Right ventricle myocardium superior (tissue), 1 donor: ENCODE measurements around the gene DLGAP4. TPM values are rescaled to one million over a fixed set of nuclear protein-coding genes. Genes with fewer than 3 reads are reported as not detected.

ENCODE experiments used
- ATAC-seq: fragments of 200-7000 bp; cut with Tn5 transposase; one replicate; pipeline ENCODE4 v1.9.1; 2020; ENCODE audit warnings: mild to moderate bottlenecking; ENCODE audit not compliant: poor library complexity
- DNase-seq: peaks from one replicate; pipeline ENCODE4 v3.0.0-alpha.2; 2020
- intact Hi-C: fragments of 100-400 bp; cut with DNase I; formaldehyde crosslinking; loops from one replicate; pipeline ENCODE4 v1.11.2; 2022
- total RNA-seq: library from RNA; stranded (reverse); fragmentation: NEBNext Ultra II Directional; extraction: Animal tissue kit (Norgen Biotek cat#: 25700); gene quantifications from one replicate; pipeline ENCODE4 v1.2.1, GENCODE V29; 2021
- donor health status: DM: no; HTN: yes; CAD: no; lungs with severe emphysema.

DLGAP4 gene
- total RNA-seq, 1 donor from 2014 or later = 40.9 TPM

GRCh38 chr20:36317675-36318074 is 11.5 kb downstream of the DLGAP4 start:
- no peak for DNase-seq
- no peak for ATAC-seq
- intact Hi-C loops = no loop called here

DNA sequence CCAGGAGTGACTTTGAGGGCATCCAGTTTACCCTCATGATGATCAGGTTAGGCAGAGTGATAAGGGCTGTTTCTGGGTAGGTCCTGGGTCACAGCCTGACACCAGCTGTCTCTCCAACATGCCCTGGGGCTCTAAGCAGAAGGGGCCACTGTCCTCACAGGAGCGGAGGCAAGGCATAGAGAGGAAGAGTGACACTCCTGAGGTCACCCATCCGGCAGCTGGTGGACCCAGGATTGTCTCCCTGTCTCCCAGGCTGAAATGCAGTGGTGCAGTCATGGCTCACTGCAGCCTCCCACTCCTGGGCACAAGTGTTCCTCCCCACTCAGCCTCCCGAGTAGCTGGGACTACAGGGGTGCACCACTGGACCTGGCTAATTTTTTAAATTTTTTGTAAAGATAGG is 12.0 kb downstream of the DLGAP4 start:
- intact Hi-C loops = no loop called here
- no peak for DNase-seq
- ATAC-seq = no peak

- ATAC-seq = no peak
- intact Hi-C loops = no loop called here
- no peak for DNase-seq
These were observed 13.5 kb downstream of the DLGAP4 start for GRCh38 chr20:36319356-36320260.

DNA sequence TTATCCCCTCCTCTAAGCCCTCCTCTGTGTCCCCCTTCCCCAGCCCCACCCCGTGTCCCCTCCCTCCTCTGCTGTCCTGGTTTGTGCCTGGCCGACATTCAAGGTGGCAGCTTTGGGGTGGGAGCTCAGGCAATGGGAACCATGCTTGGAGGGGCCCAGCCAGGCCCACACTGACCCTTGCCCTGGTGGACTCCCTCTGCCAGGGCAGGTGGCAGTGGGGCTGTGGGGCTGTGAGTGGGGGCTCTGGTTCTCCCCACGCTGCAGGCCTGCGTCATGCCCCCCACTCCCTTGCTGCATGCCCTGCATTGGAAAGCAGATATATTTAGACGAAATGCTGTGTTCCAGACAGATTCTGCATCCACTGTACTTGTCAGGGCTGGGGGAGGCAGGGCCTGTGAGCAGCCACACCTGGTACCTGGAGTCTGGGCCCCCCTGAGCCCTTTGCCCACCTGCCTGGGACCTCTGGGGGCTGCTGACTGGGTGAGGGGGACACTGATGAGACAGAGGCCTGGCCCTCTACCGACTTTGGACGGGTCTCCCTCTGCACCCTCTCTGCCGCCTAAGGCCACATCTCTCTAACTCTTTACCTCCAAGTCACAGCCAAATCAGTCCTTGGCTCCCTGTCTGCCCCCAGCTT is 14.2 kb downstream of the DLGAP4 start:
- ATAC-seq (no peak), DNase-seq (no peak)
- intact Hi-C loops = no loop called here

DNA sequence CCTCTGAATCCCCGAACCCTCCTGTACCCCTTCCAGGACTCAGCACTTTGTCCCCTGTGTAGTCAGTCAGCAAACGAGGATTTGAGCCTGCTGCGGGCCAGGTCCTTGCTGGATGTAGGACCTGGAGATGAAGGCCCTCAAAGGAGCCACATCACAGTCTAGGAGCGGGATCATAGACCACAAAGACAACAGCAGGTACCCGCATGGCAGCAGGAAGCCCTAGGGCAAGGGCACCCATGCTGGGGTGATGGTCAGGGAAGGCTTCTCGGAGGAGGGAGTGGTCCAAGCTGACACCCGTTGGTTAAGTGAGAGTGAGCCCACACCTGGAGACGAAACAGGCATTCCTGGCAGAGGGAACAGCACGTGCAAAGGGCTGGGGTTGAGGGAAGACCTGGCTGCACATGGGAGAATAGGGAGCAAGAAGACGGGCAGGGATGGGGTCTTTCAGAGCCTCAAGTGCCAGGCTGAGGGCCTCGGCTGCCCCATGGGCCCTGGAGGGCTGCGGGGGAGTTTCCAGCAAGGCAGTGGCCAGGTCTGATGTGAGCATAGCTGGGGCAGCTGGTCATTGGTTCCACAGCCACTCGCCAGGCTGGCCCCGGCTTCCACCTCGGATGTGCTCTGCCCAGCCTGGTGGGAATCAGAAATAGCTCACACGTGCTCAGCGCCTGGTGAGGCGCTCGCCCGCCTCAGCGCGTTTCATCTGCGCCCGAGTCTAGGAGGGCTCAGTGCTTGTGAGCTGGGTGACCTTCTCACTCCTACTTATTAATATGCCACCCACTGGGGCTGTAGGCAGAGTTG is 15.0 kb downstream of the DLGAP4 start:
- no peak for ATAC-seq
- intact Hi-C loops = no loop called here
- peak; percentile 12 for DNase-seq

DNA sequence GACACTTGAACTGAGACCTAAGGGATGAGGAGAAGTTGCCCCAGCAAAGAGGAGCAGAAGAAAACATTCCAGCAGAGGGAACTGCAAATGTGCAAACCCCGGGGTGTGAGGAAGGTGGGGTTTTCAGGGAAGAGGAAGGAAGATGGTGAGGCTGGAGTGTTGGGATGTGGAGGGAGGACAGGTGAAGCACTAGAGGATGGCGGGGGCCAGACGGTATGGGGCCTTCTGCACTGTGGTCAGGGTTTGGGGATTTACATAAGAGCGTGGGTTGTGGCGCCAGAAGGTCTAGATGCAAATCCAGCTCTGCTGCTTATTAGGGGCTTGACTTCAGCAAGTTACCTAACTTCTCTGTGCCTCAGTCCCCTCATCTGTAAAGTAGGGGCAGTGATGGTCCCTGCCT is 16.0 kb downstream of the DLGAP4 start:
- ATAC-seq = no peak
- DNase-seq = peak; percentile 14
- intact Hi-C loops = no loop called here

DNA sequence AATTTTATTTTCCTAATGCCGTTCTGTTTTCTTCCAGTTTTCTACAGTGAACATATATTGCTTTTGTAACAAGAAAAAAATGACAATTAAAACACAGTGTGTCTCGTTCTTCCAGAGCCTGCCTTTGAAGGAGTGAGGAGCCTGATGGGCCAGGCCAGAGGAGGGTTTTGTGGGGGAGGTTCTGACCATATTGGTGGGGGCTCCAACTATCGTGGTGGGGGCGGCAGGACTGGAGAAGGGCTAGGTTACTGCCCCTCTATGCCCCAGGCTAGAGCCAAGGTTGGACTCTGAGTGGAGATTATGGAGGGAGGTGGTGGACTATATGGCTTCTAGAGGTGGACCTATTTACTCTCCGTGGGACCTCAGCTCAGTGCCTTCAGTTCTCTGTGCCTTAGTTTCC is 24.0 kb downstream of the DLGAP4 start:
- ATAC-seq = no peak

DNA sequence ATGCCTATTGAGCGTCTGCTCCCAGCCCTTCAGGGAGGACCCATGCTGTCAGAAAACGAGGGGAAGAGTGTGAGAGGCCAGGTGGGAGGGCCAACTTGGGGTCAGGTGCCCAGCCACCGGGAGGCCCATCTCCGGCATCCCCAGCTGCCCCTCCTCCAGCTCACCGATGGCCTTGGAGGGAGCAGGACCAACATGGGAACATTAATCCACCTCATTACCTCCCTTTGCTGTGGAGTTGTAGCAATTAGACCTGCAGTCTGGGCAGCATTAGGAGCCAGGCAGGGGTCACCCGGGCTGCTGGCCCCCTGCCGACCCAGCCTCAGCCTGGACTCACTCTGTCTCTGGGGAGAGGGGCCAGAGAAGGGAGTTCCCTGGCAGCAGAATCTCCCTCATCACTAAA is 25.1 kb downstream of the DLGAP4 start:
- intact Hi-C loops = no loop called here
- DNase-seq = peak; percentile 22
- no peak for ATAC-seq

More for the DNA sequence above, 24.0 kb downstream of the DLGAP4 start:
- intact Hi-C loops = no loop called here
- peak; percentile 8 for DNase-seq

DNA sequence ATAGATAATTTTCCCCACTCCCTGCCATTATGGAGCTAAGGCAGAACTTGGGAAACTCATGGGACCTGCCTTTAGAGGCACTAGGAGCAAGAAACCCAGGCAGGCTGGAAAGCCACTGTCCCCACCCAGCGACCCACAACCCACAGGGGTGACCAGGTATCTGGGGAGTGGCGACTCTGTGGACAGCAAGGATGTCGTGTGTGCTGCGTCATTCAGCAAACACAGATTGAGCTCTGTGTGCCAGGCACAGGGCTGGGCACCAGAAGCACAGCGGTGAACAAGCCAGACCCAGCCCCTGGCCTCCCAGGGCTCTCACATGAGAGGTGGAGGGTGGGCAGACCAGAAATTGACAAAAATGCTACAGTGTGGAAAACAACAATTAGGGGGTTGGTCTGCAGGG is 27.7 kb downstream of the DLGAP4 start:
- ATAC-seq = no peak
- intact Hi-C loops = no loop called here
- peak; percentile 15 for DNase-seq

DNA sequence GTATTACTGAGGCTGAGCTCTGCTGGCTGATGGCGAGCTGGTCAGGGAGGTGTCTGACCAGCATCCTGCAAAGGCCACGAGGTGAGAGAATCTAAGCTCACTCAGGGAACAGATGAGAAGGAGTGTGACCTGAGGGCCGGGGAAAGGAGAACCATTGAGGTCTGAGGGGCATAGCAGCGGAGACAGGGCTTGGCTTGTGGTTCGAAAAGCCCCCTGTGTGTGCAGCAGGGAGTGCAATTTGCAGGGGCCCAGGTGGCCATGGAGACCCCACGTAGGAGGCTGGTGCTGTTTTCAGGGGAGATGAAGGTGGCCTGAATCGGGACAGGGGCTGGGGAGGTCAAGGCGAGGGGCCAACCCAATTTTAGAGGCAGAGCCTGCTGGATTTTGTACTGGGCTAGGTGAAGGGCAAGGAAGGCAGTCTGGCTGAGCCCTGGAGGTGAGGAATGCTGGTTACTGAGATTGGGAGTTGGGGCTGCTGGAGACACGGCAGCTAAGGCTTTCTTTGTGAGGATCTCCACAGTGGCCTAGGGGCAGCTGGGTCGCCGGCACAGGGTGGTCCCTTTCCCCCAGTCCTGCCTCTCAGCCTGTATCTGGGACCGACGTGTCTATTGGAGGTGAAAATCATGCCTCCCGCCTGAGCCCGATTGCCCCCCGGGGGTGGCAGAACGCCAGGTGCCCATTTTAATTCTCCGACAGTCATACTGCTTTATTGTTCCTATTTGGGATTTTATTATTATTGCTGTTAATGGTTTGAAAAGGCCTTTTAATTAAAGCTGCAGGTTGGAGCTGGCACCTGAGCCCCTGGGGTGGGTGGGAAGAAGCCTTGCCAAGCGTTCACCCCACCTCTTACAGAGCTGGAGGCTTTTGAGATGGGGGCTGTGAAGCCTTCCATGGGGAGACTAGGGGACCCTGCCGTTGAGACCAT is 28.4 kb downstream of the DLGAP4 start:
- ATAC-seq (no peak), DNase-seq (peak; percentile 20)
- intact Hi-C loops = no loop called here

- intact Hi-C loops = no loop called here
- DNase-seq (peak; percentile 2), ATAC-seq (no peak)
These were observed 29.2 kb downstream of the DLGAP4 start for GRCh38 chr20:36335206-36335870.

GRCh38 chr20:36336204-36336603 is 30.1 kb downstream of the DLGAP4 start:
- no peak for ATAC-seq
- intact Hi-C loops = no loop called here
- no peak for DNase-seq

- intact Hi-C loops = no loop called here
- no peak for DNase-seq
- ATAC-seq = no peak
These were observed 31.0 kb downstream of the DLGAP4 start for GRCh38 chr20:36336954-36337704.

DNA sequence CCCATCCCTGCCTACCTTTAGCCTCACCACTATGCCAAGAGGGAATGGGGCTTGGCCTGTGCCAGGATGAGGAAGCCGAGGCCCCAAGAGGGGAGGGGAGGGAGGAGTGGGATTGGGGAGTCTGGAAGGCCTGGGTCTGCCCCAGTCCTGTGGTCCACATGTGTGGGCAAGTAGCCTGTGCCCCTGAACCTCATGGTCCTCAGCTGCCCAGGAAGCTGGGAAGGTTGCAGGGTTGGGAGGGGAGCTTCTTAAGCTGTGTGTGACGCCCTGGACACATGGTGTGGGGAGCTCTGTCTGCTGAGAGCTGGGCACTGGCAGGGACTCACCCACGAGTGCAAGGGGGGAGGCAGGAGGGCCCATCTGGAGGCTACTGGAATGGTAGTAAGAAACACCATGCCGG is 31.7 kb downstream of the DLGAP4 start:
- ATAC-seq (no peak), DNase-seq (no peak)
- intact Hi-C loops = no loop called here

DNA sequence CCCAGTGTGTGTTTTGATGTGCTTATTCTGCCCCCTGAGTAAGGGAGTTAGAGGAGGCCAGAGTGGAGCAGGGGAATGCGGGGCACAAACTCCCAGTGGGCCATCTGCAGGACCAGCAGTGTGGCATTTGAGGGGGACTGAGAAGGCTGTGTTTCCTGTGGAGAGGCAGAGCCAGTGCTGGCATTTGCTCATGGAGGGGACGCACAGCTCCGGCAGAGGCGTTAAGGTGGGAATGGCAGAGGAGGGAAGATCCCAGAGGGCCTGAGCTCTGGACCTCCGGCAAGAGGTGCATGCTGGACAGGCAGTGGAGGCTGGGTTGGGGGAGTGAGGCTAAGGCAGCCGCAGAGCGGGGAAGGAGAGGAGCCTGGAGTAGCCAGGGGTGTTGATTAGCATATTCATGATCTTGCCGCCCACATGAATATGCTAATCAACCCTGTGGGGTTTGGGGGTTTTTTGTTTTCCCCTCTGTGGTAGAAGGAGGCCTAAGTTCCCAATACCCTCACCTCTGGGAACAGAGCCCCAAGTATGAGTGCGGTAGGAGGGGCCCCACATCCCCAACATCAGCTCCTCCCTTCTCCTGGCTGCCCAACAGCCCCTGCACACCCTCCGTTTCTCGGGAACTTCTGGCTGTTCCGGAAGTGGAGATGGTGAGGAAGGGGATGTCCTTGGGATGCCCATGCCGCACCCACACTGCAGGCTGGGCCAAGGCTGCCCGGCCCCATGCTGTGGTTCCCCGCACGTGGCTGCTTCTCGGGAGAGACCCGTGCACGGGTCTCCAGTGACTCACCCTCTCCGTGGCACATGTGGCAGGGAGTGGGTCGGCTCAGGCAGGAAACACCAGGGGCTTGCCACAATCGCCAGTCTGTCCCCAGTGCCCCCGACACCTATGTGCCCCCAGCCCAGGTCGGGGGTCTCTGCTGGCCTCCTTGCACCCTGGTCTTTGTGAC is 33.8 kb downstream of the DLGAP4 start:
- DNase-seq = no peak
- intact Hi-C loops = no loop called here
- ATAC-seq = no peak

GRCh38 chr20:36340593-36340990 is 34.5 kb downstream of the DLGAP4 start:
- DNase-seq (no peak), ATAC-seq (no peak)
- intact Hi-C loops = no loop called here
